Globus pallidus (tissue), 1 donor: ENCODE data around the gene RANGAP1.

Experiments used
- DNase-seq: peaks from one replicate; pipeline ENCODE4 v3.0.0-alpha.2; 2015; ENCODE audit warnings: low spot score

The RANGAP1 gene

GRCh38 chr22:41197038-41197972 is 88.7 kb downstream of the RANGAP1 start:
- peak; percentile 81 for DNase-seq
